Fibroblast of lung (primary cell): Measurements from ENCODE around the gene EN2. TPM values are rescaled to one million over a fixed set of nuclear protein-coding genes. Genes with fewer than 3 reads are reported as not detected.

ENCODE experiments used
- DNase-seq, 2 donors: peaks; one replicate each; pipeline versions ENCODE4 v3.0.0 to v3.0.0-alpha.2; 2010; ENCODE audit warnings: low read depth in 2 of 2
- H2AFZ ChIP-seq: 2 replicates; pipeline ENCODE4 v1.5.1; 2012; ENCODE audit warnings: low read length, control low read depth, inconsistent platforms
- H3K27ac ChIP-seq: 2 replicates; pipeline ENCODE4 v1.5.1; 2011; ENCODE audit warnings: low read length, control low read depth; ENCODE audit not compliant: insufficient read depth
- H3K27me3 ChIP-seq: 2 replicates; pipeline ENCODE4 v1.5.1; 2011; ENCODE audit warnings: mild to moderate bottlenecking, low read length; ENCODE audit not compliant: control insufficient read depth, insufficient read depth
- H3K36me3 ChIP-seq: 2 replicates; pipeline ENCODE4 v1.5.1; 2011; ENCODE audit warnings: low read length; ENCODE audit not compliant: control insufficient read depth, insufficient read depth
- H3K4me1 ChIP-seq: 2 replicates; pipeline ENCODE4 v1.5.1; 2011; ENCODE audit warnings: low read length; ENCODE audit not compliant: control insufficient read depth, insufficient read depth; ENCODE audit errors: extremely low read depth
- H3K4me2 ChIP-seq: 2 replicates; pipeline ENCODE4 v1.5.1; 2011; ENCODE audit warnings: low read length, control low read depth; ENCODE audit not compliant: insufficient read depth; ENCODE audit errors: extremely low read depth
- H3K4me3 ChIP-seq, 4 experiments: fragments of 200-600 bp in 1 of 4; sonication (generic) in 1 of 4; replicated peaks in 1 of 4; 2 replicates each; pipeline ENCODE4 v1.5.1; 2011 to 2016; ENCODE audit warnings: low read length in 4 of 4, low read depth in 3 of 4, mild to moderate bottlenecking in 3 of 4, control low read depth in 2 of 4, inconsistent platforms in 1 of 4, mixed read lengths in 1 of 4; ENCODE audit not compliant: insufficient read depth in 1 of 4; ENCODE audit errors: control extremely low read depth in 1 of 4
- H3K79me2 ChIP-seq: 2 replicates; pipeline ENCODE4 v1.5.1; 2012; ENCODE audit warnings: mild to moderate bottlenecking, low read length, inconsistent platforms; ENCODE audit not compliant: control insufficient read depth, insufficient read depth
- H3K9ac ChIP-seq: 2 replicates; pipeline ENCODE4 v1.5.1; 2011; ENCODE audit warnings: mild to moderate bottlenecking, low read length, control low read depth; ENCODE audit not compliant: insufficient read depth
- H3K9me3 ChIP-seq: 2 replicates; pipeline ENCODE4 v1.5.1; 2012; ENCODE audit warnings: low read depth, low read length; ENCODE audit not compliant: control insufficient read depth, insufficient read depth
- H4K20me1 ChIP-seq: 2 replicates; pipeline ENCODE4 v1.5.1; 2011; ENCODE audit warnings: low read length; ENCODE audit not compliant: control insufficient read depth, insufficient read depth; ENCODE audit errors: extremely low read depth
- CTCF ChIP-seq, 2 donors: IDR thresholded peaks in 1 of 2; conservative IDR thresholded peaks in 1 of 2; 1 replicate in 1 of 2; 2 replicates in 1 of 2; pipeline ENCODE4 v1.5.1; 2011 to 2012; ENCODE audit warnings: low read length in 2 of 2, control low read depth in 1 of 2, inconsistent platforms in 1 of 2, low read depth in 1 of 2, mild to moderate bottlenecking in 1 of 2
- EZH2 ChIP-seq: IDR thresholded peaks from 2 replicates; pipeline ENCODE4 v1.5.1; 2012; ENCODE audit warnings: low read length, control low read depth, mild to moderate bottlenecking; ENCODE audit errors: missing control alignments
- polyA plus RNA-seq, 2 donors: library from polyadenylated mRNA; depleted of rRNA in 1 of 2; stranded (reverse) in 1 of 2; unstranded in 1 of 2; fragments of >200 nt; gene quantifications; 2 replicates each; pipeline ENCODE4 v1.2.1, GENCODE V29; 2011 to 2012; ENCODE audit warnings: missing spikeins in 1 of 2
- total RNA-seq: library from RNA; depleted of rRNA; stranded (reverse); fragments of >200 nt; gene quantifications from 2 replicates; pipeline ENCODE4 v1.2.1, GENCODE V29; 2014

EN2 gene
- total and polyA plus RNA-seq, 2 donors (not counting 1 experiment from before 2014, with no cell fraction given) = not detected

GRCh38 chr7:155489158-155489840 is 31.4 kb downstream of the EN2 start:
- no peaks in the 10 kb centered on the region for H4K20me1 ChIP-seq
- H3K36me3 ChIP-seq = no peaks in the 10 kb centered on the region
- H3K9ac ChIP-seq = no peak overlapping the region
- no peak overlapping the region for H2AFZ ChIP-seq
- TF ChIP-seq CTCF (conservative IDR thresholded peaks at IDR 0.05 in 1 of 2, IDR thresholded peaks at IDR 0.05 in 1 of 2; ENCODE audit: low read depth in 1 of 2, low read length in 2 of 2) (no peak), EZH2 (no peak)
- H3K27me3 ChIP-seq = no peaks in the 10 kb centered on the region
- no peak overlapping the region for H3K4me2 ChIP-seq
- no peaks in the 10 kb centered on the region for H3K79me2 ChIP-seq
- no peaks in the 10 kb centered on the region for H3K4me1 ChIP-seq
- no peak overlapping the region for H3K27ac ChIP-seq
- no peaks in the 10 kb centered on the region for H3K9me3 ChIP-seq
- DNase-seq = no peak
- H3K4me3 ChIP-seq = no peak overlapping the region

DNA sequence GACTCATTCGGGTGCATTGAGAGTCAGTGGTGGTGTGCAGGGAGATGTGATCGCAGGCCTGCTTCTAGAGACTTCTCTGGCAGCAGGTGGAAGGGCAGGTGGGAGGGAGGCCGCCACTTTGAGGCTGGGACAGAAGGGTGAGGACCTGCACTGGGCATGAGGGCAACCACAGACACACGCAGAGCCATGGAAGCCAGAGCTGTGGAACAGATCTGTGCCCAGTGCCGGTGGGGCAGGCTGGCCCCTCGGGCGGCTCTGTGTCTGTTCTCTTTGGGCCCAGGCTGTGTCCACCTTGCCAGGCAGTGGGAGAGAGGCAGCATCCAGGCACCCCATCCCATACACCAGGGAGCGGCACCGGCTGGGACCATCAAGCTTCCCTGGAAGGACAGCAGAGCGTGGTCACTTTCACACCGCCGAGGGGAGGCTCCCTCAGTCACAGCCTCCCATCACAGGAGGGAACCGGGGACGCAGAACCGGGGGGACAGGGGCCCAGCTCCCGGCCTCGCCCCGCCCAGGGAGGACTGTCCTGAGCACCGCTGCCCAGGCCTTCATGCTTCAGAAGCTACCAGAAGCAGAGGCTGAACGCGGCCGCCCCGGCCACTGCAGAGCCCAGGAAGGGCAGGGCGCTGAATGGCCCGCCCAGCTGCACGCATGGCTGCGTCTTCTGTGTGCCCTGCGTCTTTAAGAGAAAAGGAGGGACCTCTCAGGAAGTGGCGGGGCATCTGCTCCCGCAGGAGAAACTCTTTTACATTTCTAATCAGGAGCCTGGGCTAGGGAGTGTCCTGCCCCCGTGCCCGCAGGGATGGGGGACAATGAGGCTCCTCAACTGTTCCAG is 32.1 kb downstream of the EN2 start:
- Histone ChIP-seq H4K20me1 (no peaks in the 10 kb centered on the region), H3K27me3 (no peaks in the 10 kb centered on the region), H3K9ac (no peak overlapping the region), H3K27ac (no peak overlapping the region), H2AFZ (no peak overlapping the region), H3K4me3 (peak overlapping the region in 1 of 4 experiments; percentile 25), H3K79me2 (no peaks in the 10 kb centered on the region), H3K4me2 (no peak overlapping the region), H3K4me1 (no peaks in the 10 kb centered on the region), H3K36me3 (no peaks in the 10 kb centered on the region), H3K9me3 (no peaks in the 10 kb centered on the region)
- TF ChIP-seq CTCF (conservative IDR thresholded peaks at IDR 0.05 in 1 of 2, IDR thresholded peaks at IDR 0.05 in 1 of 2; ENCODE audit: low read depth in 1 of 2, low read length in 2 of 2) = no peak
- no peak for TF ChIP-seq EZH2
- DNase-seq = no peak

DNA sequence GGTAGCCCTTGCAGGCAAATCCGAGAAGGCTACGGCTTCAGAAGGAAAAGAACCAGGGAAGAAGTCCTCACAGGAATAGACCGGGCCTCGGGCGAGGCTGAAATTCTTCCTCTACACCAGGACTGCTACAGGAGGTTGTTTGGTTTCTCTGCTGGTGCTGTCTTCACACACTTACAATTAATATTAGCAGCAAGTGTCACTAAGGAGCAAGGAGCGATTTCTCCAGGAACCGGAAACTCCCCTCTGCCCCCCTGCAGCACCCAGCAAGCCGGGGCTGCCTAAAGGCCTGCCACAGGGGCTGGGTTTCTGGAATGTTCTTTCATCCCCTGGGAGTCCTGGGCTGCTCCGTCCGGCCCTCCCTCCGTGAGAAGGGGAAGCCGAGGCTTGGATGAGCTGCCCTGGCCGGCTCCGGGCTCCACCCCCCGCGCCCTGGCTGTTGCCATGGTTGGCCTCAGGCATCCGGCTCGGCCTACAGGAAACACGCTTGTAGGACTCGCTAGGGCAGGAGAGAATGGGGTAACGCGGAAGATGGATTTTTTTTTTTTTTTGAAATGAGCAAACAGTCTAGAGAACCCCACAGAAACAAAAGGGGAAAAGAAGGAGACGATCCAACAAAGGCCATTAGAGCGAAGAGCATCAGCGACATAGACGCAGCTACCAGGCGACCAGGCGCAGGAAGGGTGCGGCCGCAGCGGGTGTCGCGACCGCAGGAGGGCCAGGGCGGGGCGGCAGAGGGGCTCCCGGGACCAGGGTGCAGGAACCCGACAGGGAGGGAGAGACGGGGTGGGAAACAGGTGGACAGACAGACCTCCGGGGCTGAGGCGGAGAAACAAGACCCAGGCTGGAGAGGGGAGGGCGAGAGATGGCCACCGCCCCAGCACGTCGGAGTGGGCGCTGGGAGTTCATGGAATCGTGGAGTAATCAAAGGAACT is 33.0 kb downstream of the EN2 start:
- Histone ChIP-seq H3K27me3 (no peaks in the 10 kb centered on the region), H3K79me2 (no peaks in the 10 kb centered on the region), H3K27ac (no peak overlapping the region), H3K36me3 (no peaks in the 10 kb centered on the region), H3K4me2 (no peak overlapping the region), H4K20me1 (no peaks in the 10 kb centered on the region), H3K4me3 (peak overlapping the region in 1 of 4 experiments; percentile 25), H3K9me3 (no peaks in the 10 kb centered on the region), H2AFZ (no peak overlapping the region), H3K4me1 (no peaks in the 10 kb centered on the region), H3K9ac (no peak overlapping the region)
- TF ChIP-seq EZH2 = no peak
- no peak for TF ChIP-seq CTCF (conservative IDR thresholded peaks at IDR 0.05 in 1 of 2, IDR thresholded peaks at IDR 0.05 in 1 of 2; ENCODE audit: low read depth in 1 of 2, low read length in 2 of 2)
- DNase-seq = peak in 1 of 2 donors; percentile 14
